Astrocyte of the spinal cord (primary cell): ENCODE data around the gene UBE2E2.

Source experiments
- DNase-seq: peaks from one replicate; pipeline ENCODE4 v3.0.0; 2011; ENCODE audit warnings: low read depth, low spot score
- H3K4me3 ChIP-seq: 2 replicates; pipeline ENCODE4 v1.5.1; 2011; ENCODE audit warnings: low read depth, mild to moderate bottlenecking, low read length, moderate library complexity
- CTCF ChIP-seq: IDR thresholded peaks from 2 replicates; pipeline ENCODE4 v1.5.1; 2012; ENCODE audit warnings: low read depth, mild to moderate bottlenecking, low read length, inconsistent platforms
- in situ Hi-C: cut with HindIII; loops from 2 replicates; pipeline ENCODE4 v1.10.0; 2017; ENCODE audit warnings: low sequenced_read_pairs

Gene UBE2E2

GRCh38 chr3:23235264-23235663, 32.1 kb downstream of the UBE2E2 start:
- in situ Hi-C loops, result no loop called here
- TF ChIP-seq CTCF, result no peak
- H3K4me3 ChIP-seq, result no peak overlapping the region
- DNase-seq, result no peak

GRCh38 chr3:23236890-23237289, 33.8 kb downstream of the UBE2E2 start:
- no peak overlapping the region for H3K4me3 ChIP-seq
- TF ChIP-seq CTCF, result no peak
- in situ Hi-C loops, result no loop called here

GRCh38 chr3:23238156-23238555, 35.0 kb downstream of the UBE2E2 start:
- H3K4me3 ChIP-seq, result no peak overlapping the region
- no peak for DNase-seq
- in situ Hi-C loops, result no loop called here
- TF ChIP-seq CTCF, result no peak

More at GRCh38 chr3:23236890-23237289, 33.8 kb downstream of the UBE2E2 start:
- no peak for DNase-seq

GRCh38 chr3:23238578-23238977, 35.5 kb downstream of the UBE2E2 start:
- in situ Hi-C loops, result no loop called here
- no peak overlapping the region for H3K4me3 ChIP-seq
- no peak for DNase-seq
- TF ChIP-seq CTCF, result no peak

- DNase-seq, result no peak
- no peak overlapping the region for H3K4me3 ChIP-seq
- in situ Hi-C loops, result no loop called here
- no peak for TF ChIP-seq CTCF
These were observed 36.3 kb downstream of the UBE2E2 start for GRCh38 chr3:23239211-23240068.

GRCh38 chr3:23240171-23240785, 37.2 kb downstream of the UBE2E2 start:
- no peak overlapping the region for H3K4me3 ChIP-seq
- no peak for TF ChIP-seq CTCF
- no peak for DNase-seq
- in situ Hi-C loops, result no loop called here
